Heart left ventricle (tissue), 16 donors: ENCODE measurements around the gene HOXC11. TPM values are rescaled to one million over a fixed set of nuclear protein-coding genes. Genes with fewer than 3 reads are reported as not detected.

Experiments used
- ATAC-seq, 4 donors: fragments of 200-7000 bp; cut with Tn5 transposase; one replicate each; pipeline ENCODE4 v1.9.1; 2020 to 2022; ENCODE audit warnings: moderate library complexity in 4 of 4, mild to moderate bottlenecking in 3 of 4, moderate number of reproducible peaks in 1 of 4
- DNase-seq, 5 donors: peaks; one replicate each; pipeline ENCODE4 v3.0.0-alpha.2; 2020
- H3K27ac ChIP-seq, 12 donors: fragments of 200-600 bp; sonication (generic) in 4 of 12; one replicate each; pipeline versions ENCODE4 v1.5.0 to v1.8.0; 2016 to 2022; ENCODE audit warnings: mild to moderate bottlenecking in 2 of 12
- H3K27me3 ChIP-seq, 9 donors: fragments of 200-600 bp; sonication (generic) in 2 of 9; one replicate each; pipeline versions ENCODE4 v1.5.1 to v1.8.0; 2016 to 2022; ENCODE audit warnings: mild to moderate bottlenecking in 3 of 9
- H3K36me3 ChIP-seq, 9 donors: fragments of 200-600 bp; sonication (generic) in 2 of 9; one replicate each; pipeline versions ENCODE4 v1.5.0 to v1.8.0; 2018 to 2022; ENCODE audit warnings: mild to moderate bottlenecking in 2 of 9
- H3K4me1 ChIP-seq, 12 donors: fragments of 200-600 bp; sonication (generic) in 4 of 12; one replicate each; pipeline versions ENCODE4 v1.5.0 to v1.8.0; 2016 to 2022; ENCODE audit warnings: mild to moderate bottlenecking in 3 of 12
- H3K4me3 ChIP-seq, 12 donors: fragments of 200-600 bp; sonication (generic) in 4 of 12; one replicate each; pipeline versions ENCODE4 v1.5.0 to v1.8.0; 2017 to 2022; ENCODE audit warnings: mild to moderate bottlenecking in 9 of 12, moderate library complexity in 4 of 12
- H3K9me3 ChIP-seq, 12 donors: fragments of 200-600 bp; sonication (generic) in 4 of 12; one replicate each; pipeline versions ENCODE4 v1.5.0 to v1.8.0; 2016 to 2022; ENCODE audit warnings: mild to moderate bottlenecking in 1 of 12
- CTCF ChIP-seq, 12 donors: fragments of 200-600 bp; sonication (generic) in 4 of 12; IDR thresholded peaks; one replicate each; pipeline versions ENCODE4 v1.5.0 to v1.8.0; 2018 to 2022; ENCODE audit warnings: antibody characterized with exemption in 12 of 12, mild to moderate bottlenecking in 5 of 12
- POLR2A ChIP-seq, 2 donors: fragments of 450-650 bp; IDR thresholded peaks; one replicate each; pipeline ENCODE4 v1.6.1; 2017; ENCODE audit warnings: antibody characterized with exemption in 2 of 2, mild to moderate bottlenecking in 2 of 2, moderate library complexity in 2 of 2
- WGBS, 4 donors: extraction: QIAGEN DNeasy Blood & Tissue Kit in 2 of 4; methylation state at CpG; one replicate each; pipeline versions ENCODE4 v1.1.5 to v1.1.7; 2013 to 2018; 5-methylcytosine and 5-hydroxymethylcytosine counted together
- intact Hi-C, 10 donors: fragments of 100-400 bp; cut with DNase I; formaldehyde crosslinking; loops; one replicate each; pipeline versions ENCODE4 v1.11.1 to v1.14.2; 2022
- polyA plus RNA-seq, 2 donors: library from polyadenylated mRNA; stranded (reverse); fragments of 200-250 nt; gene quantifications; one replicate each; pipeline ENCODE4 v1.2.3, GENCODE V29; 2013
- total RNA-seq, 9 donors: library from RNA; depleted of rRNA in 2 of 9; stranded (reverse); fragments of >200 nt in 2 of 9; fragmentation: NEBNext Ultra II Directional in 3 of 9; extraction: Animal tissue kit (Norgen Biotek cat#: 25700) in 3 of 9; gene quantifications; one replicate each; pipeline versions ENCODE4 v1.1.0 to v1.2.4, GENCODE V29; 2016 to 2023
- donor health status: ischemic (EF 13 %, LVEDD 7.1; RV severe dilation, severe dysfunction).
- donor health status: healthy with polysubstance abuse.
- donor health status: DM: no; HTN: yes; CAD: no.
- donor health status: DM: no; HTN: no; CAD: no.
- donor health status: ischemic (EF 25% LVEDD 6.9; RV normal size, moderate dysfunction).
- donor health status: ischemic (EF 25% LVEDD 5.7; RV mildly dilated, moderate dysfunction).
- donor health status: healthy.
- donor health status: DM: yes; HTN: yes; CAD: no.
- donor health status: ischemic (EF 35%, LVEDD 5.7; RV mildly dilated, moderate dysfunction).
- donor health status: nonischemic (EF 11% LVEDD 7.7; RV severe dilation, severe dysfunction).
- donor health status: DM: yes; HTN: yes; CAD: no.
- donor health status: PGD.
- donor health status: ischemic (EF 29% LVEDD 5.4; RV normal size, mild dysfunction).
- donor health status: nonischemic (EF 23%, LVEDD 6.1; RV moderate dilation, normal function).

The HOXC11 gene
- total and polyA plus RNA-seq, 11 donors = not detected

- WGBS, 4 donors = 9 to 15% (median 10%) methylated on average over 13 of the region's 13 CpGs
- no peak for TF ChIP-seq POLR2A (IDR thresholded peaks at IDR 0.05)
- no peak for TF ChIP-seq CTCF (IDR thresholded peaks at IDR 0.05)
- Histone ChIP-seq H3K9me3 (no peaks in the 10 kb centered on the region), H3K27me3 (peaks cover 82 to 100% (median 99%) of the 10 kb centered on the region in 9 donors), H3K27ac (no peak overlapping the region), H3K4me3 (no peak overlapping the region), H3K4me1 (peaks cover 0 to 48% (median 29%) of the 10 kb centered on the region in 12 donors), H3K36me3 (no peaks in the 10 kb centered on the region)
- DNase-seq = no peak
- intact Hi-C loops = no loop called here
- ATAC-seq = no peak
These were observed 25.9 kb downstream of the HOXC11 start for GRCh38 chr12:53998900-53999236.

- TF ChIP-seq CTCF (IDR thresholded peaks at IDR 0.05) (no peak), POLR2A (IDR thresholded peaks at IDR 0.05) (no peak)
- H3K4me1 ChIP-seq = peaks cover 0 to 40% (median 22%) of the 10 kb centered on the region in 12 donors
- H3K9me3 ChIP-seq = no peaks in the 10 kb centered on the region
- 2 to 4% (median 3%) methylated on average over 14 to 35 of the region's 35 CpGs for WGBS, 4 donors
- H3K4me3 ChIP-seq = peak overlapping the region in 9 of 12 donors; percentile 6 to 40 (median 27)
- peaks cover 83 to 100% (median 99%) of the 10 kb centered on the region in 9 donors for H3K27me3 ChIP-seq
- DNase-seq = no peak
- no peak overlapping the region for H3K27ac ChIP-seq
- no peak for ATAC-seq
- no peaks in the 10 kb centered on the region for H3K36me3 ChIP-seq
- intact Hi-C loops = loop anchor here in 1 of 10 donors (10.0 kb wide), 1 partner anchor 375 kb away; no protein-coding TSS in a partner anchor
These were observed 26.7 kb downstream of the HOXC11 start for GRCh38 chr12:53999559-54000115.

- intact Hi-C loops = loop anchor here in 1 of 10 donors (10.0 kb wide), 1 partner anchor 374 kb away; no protein-coding TSS in a partner anchor
These were observed 27.5 kb downstream of the HOXC11 start, which contains the start of gene HOXC9 for GRCh38 chr12:54000116-54001114. TSS of gene HOXC9 (plus strand) at chr12:54000161. CDS start at chr12:54000189, 28 bp downstream.

More at GRCh38 chr12:54000116-54001114, 27.5 kb downstream of the HOXC11 start, which contains the start of gene HOXC9:
- ATAC-seq (peak in 1 of 4 donors; percentile 35), DNase-seq (no peak)
- Histone ChIP-seq H3K4me3 (peak within 1 kb of the TSS; percentile 6 to 41 (median 25)), H3K36me3 (no peaks in the 10 kb centered on the region), H3K4me1 (peaks cover 0 to 32% (median 14%) of the 10 kb centered on the region in 12 donors), H3K27me3 (peaks cover 83 to 100% (median 100%) of the 10 kb centered on the region in 9 donors), H3K9me3 (no peaks in the 10 kb centered on the region), H3K27ac (no peak within 1 kb of the TSS)
- no peak for TF ChIP-seq POLR2A (IDR thresholded peaks at IDR 0.05)
- TF ChIP-seq CTCF (IDR thresholded peaks at IDR 0.05) = no peak
- WGBS, 4 donors = 2 to 6% (median 3%) methylated on average over 14 to 87 of the region's 87 CpGs
